ENCODE data around the gene TSC22D3.
"Not testable (repeated sequence)": the region's sequence is repeated elsewhere in the genome, so short reads cannot be mapped to it uniquely, and the experiment has no call there.

TSC22D3 gene

DNA sequence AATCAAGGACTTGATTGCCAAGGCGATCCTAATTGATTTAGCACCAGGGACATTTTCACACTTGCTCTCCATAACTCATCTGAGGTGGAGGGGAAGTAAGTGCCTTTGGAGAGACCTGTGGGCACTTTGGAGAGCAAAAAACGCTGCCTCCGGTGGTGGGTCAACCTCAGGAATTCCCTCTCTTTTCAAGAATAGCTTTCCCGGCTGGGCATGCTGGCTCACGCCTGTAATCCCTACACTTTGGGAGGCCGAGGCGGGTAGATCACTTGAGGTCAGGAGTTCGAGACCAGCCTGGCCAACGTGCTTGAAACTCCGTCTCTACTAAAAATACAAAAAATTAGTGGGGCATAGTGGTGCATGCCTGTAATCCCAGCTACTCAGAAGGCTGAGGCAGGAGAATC is 98.1 kb downstream of the TSC22D3 start:
- DNase-seq = no peak

DNA sequence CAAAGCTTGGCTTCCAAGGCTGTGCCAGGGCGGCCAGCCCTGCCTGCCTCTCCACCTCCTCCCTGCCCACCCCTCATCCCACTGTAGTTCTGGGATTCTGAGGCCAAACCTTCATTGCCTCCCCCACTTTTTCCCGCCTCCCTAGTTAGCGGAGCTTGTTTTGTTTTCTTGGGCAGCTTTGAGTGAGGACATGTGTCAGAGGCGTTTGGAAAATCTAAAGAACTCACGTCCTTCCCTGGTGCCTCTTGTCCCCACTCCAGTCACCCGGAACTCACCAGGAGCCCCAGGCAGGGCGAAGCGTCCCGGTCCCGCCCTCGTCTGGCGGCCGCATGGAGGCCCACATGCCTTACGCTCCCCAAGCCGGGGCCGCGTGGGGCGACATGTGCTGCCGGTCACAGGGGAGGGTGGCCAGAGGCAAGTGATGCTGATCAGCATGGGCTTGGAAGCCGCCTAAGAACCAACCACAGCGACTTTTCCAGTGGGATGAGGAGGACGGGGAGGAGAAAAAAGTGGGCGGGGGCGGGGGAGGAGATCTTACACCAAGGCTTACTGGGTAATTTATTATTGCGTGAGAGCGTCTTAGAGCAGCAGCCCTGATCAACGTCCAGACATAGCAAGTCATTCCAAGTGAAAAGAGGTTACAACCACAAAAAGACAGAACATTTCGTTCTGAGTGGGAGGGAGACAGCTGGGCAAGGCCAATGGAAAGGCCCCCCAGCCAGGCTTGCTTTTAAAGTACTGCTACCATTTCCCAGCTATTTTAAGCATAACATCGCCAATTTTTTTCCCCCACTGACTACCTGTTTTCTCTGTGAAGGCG is 98.8 kb downstream of the TSC22D3 start:
- peak; percentile 62 to 71 for DNase-seq

DNA sequence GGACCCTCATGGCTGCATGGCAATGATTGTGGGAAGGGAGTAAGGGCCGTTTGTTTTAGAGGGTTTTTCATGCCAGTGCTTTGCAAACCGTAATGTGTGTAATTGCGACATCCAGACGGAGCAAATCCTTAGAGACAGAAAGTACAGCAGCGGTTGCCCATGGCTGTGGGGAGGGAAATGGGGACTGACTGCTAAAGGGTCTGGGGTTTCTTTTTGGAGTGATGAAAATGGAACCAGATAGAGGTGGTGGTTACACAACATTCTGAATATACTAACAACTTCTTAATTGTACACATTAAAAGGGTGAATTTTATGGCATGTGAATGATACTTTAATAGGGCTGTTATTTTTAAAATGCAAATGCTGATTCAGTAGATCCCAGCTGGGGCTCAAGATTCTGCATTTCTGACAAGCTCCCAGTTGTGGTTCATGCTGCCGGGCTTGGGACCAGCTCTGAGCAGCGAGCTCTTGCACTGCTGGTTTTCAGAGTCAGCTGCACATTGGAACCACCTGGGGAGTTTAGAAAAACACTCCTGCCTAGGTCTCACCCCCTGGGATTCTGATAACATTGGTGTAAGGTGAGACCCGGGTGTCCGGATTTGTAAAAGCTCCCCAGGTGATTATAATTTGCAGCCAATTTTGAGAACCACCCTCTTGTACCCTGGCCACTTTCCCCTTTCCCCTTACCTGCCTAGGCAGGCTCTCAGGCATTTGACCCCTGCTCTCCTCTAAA is 99.6 kb downstream of the TSC22D3 start:
- DNase-seq = peak; percentile 34 to 44

DNA sequence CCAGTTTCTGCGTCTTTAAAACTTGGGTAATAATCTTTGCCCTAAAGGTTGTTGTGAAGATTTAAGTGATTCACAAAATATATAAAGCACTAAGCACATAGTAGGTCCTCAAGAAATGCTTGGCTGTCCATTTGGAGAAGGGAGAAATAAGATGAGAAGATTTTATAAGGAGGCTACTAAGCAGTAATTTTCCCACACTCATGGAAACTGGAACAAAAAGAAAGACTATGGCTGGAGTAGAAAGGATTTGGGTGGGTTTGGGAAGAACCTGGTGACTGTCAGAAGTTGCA is 100.3 kb downstream of the TSC22D3 start:
- DNase-seq = no peak

DNA sequence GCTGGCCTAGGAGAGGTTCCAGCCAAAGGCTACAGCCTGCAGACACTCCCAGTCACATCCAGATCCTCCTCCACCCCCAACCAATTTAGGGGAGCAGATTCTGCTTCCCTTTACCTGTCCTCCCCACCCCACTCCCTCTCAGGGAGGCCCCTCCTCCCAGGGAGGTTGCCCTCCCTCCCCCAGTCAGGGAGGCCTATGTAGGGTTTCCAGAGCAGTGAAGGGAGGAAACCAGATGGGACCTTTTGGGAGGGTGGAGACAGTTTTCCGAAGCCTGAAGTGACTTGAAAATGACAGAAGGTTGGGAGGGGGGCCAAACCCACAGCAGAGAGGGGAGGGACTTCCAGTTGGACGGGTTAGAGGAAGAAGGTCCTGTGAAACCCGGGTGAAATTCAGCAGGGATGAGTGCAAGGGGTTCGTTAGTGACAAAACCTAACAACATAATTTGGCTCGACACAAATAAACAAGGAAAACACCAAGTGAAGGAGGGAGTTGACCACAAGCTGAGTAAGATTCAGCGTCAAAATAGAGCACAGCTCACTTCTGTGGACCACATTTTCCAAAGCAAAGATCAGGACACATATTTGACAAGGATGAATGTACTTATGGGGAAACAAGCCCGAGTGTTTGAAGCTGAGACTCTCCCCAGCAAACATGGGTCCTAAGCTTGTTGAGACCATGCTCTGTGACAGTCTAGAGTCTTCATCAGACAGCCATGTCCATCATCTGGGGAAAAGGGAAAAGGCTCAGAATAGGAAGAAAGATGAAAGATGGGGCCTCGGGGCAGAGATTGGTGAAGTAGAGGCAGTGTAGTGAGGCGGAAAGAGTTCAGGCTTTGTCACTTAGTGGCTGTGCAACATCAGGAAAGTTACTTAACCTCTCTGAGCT is 100.9 kb downstream of the TSC22D3 start:
- peak; percentile 77 to 79 for DNase-seq

DNA sequence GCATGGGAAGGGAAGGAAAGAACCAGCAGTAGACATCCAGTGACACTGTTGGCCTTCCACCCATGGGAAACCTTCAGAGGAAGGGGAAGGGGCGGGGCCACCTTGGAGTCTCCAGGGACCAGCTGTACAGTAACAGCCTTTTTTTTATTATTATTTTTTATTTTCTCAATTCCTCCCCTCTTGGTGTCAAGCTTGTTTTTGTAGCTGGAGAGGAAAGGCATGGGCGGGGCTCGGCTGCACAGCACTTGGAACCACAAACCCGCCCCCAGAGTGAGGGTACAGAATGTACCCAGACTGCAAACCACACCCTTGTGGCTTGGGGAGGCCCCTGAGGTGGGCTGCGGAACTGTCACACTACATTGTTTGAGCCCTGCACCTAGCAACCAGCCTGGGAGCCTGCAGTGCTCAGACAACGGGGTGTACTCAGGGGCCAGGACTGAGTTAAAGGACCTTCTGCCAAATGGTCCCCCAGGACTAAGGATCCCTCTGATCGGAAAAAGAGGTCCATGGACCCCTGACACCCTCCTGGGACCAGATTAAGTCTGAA is 101.6 kb downstream of the TSC22D3 start:
- DNase-seq = peak; percentile 94 to 98

DNA sequence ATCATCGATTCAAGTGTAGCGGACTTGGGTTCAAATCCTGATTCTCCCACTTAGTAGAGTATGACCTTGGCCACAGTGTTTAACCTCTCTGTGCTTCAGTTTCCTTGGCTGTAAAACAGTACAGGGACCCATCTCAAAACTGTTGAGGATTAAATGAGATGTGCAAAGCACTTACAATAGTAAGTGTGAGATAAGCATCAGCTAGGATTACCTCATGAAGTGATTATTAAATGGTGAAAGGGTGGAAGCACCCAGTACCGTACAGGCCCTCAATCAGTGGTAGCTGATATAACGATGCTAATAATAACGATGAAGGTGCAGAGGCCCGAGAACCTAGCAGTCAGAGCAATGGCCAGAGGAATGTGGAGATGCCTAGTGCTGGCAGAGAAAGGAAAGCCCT is 102.2 kb downstream of the TSC22D3 start:
- peak in 1 of 2 donors; percentile 43 for DNase-seq

DNA sequence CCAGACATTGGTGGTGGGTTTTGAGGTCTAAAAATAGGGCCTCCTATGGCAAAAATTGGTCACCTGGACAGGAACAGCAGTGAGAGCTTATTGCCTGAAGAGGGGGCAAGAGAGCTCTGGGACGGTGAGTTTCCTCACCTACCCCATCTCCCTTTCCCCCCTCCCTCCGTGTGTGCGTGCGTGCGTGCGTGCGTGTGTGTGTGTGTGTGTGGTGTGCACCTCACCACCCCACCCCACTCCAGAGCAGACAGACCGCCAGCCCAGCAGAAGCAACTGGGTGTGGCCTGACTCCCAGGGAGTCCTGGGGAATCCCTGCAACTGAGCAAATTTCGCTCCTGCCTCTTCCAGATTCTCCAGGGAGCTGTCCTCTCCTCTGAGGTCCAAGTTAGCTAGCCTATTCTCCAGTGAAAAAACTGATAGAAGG is 102.6 kb downstream of the TSC22D3 start:
- peak; percentile 88 to 93 for DNase-seq

DNA sequence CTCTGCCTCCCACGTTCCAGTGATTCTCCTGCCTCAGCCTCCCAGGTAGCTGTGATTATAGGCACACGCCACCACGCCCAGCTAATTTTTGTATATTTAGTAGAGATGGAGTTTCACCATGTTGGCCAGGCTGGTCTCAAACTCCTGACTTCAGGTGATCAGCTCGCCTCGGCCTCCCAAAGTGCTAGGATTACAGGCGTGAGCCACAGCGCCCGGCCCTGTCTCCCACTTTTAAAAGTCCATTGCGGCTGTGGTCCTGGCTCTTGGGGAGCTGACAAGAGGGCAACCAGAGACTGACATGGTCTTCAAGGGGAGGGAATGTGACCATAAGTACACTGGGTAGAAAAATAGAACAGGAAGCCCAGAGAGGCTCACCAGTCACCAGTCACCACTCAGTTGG is 104.3 kb downstream of the TSC22D3 start:
- DNase-seq = not testable (repeated sequence)

DNA sequence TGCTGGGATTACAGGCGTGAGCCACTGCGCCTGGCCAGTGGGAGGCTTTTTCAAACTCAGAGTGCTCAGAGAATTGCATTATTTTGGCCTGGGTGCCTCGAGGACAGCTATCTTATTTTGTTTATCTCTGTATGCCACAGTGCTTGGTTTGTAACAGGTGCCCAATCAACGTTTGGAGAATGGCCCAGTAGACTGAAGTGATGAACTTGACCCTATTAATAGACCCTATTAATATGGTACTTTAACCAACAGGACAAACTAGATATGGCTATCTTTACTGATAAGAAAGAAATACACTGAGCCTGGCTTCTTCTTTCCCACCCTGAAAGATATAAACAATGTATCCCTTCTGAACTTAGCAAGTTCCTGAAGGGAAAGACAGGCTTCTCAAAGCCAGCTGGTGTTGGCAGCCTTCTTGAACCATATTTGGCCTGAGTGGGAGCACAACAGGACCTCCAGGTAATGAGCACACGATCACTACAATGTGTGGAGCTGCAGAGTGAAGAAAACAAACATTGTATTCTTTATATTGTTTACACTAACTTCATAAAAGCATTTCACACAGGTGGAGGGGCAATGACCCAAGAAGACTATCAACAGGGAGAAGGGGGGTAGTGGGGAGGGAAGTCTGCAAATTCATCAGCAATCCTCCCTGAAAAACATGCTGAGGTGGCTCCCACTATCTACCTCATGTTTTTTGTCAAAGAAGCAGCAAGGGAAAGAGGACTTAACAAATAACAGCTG is 105.5 kb downstream of the TSC22D3 start:
- DNase-seq = no peak

DNA sequence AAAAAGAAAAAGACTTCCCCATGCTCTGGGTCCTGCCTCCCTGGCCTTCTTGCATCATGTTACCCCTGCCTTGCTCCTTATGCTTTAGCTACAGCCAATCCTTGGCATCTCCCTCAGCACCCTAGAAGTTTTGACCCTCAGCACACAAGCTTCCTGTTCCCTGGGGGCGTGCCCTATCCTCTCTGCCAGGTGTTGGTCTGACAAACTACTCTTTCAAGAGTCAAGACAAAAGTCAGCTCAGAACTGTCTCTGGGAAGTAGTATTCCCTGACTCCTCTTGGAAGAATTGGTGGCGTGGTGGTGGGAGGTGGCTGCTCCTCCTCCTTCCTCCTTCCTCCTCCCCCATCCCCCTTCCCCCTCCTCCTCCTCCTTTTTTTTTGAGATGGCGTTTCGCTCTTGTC is 106.3 kb downstream of the TSC22D3 start:
- no peak for DNase-seq

DNA sequence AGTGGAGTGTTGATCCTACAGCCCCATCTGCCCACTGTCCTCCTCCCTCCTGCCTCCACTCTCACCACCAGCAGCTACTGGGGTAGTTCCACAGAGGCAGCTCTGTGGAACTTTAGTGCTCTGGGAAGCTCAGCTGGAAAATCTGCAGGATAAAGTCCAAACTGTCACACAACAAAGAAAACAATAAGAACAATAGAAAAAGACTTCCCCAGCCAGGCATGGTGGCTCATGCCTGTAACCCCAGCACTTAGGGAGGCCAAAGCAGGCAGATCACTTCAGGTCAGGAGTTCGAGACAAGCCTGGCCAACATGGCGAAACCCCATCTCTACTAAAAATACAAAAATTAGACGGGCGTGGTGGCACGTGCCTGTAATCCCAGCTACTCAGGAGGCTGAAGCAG is 106.9 kb downstream of the TSC22D3 start:
- DNase-seq = not testable (repeated sequence)

DNA sequence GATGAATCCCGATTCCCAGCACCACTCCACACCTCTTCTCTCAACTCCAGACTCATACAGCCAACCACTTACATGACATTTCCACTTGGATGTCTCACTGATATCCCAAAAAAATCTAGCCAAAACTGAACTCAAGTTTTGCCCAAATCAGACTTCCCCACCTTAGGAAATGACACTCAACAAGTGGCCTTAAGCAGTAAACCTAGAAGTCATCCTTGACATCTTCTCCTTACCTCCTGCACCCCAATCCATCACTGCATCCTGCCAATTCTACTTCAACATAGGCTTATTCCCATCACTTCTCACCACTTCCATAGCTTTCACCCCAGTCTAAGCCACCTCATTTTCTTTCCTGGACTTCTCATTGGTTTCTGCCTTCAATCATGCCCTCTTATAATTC is 108.2 kb downstream of the TSC22D3 start:
- DNase-seq = no peak

DNA sequence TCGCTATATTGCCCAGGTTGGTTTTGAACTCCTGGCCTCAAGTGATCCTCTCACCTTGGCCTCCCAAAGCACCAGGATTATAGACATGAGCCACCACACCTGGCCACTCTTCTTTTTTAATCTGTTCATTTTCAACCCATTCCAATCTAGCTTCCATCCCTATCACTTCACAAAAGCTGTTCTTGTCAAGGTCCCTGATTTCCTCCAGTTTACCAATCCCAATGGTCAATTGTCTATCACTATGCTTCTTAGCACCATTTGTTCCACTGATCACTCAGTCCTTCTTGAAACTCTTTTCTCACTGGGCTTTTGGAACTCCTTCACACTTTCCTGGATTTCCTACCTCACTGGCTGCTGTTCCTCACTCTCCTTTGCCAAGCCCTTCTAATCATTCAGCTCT is 108.7 kb downstream of the TSC22D3 start:
- DNase-seq = no peak
